ENCODE measurements around the gene ALKBH8. TPM values are rescaled to one million over a fixed set of nuclear protein-coding genes. Genes with fewer than 3 reads are reported as not detected.

The ALKBH8 gene
- total RNA-seq, 2 experiments from 2014 or later: 6.5 to 7.7 TPM

DNA sequence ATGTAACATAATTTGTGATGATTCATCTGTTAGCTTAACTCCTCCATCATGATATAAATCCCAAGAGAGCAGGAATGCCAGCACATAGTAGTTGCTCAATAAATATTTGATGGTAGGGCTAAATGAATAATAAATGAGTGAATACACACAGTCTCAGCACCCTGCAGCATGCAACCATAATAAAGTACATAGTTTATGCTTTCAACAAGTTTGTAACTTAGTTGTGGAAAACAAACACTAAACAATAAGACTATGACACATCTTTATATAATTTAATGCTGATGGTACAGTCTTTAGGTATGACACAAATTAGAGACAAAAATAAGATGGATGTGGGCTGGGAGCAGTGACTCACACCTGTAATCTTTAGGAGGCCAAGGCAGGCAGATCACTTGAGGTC is 3.8 kb downstream of the ALKBH8 start:
- no peak overlapping the region for H3K4me3 ChIP-seq (ENCODE audit: low read length)
- ATAC-seq (ENCODE audit: poor library complexity) (no peak), DNase-seq (no peak)
- Mint-ChIP-seq H3K36me3 (ENCODE audit: low read depth) (peaks cover 51% of the 10 kb centered on the region), H3K4me3 (no peak overlapping the region), H3K4me1 (ENCODE audit: low read depth) (peaks cover 52% of the 10 kb centered on the region), H3K27ac (no peak overlapping the region), H3K27me3 (no peaks in the 10 kb centered on the region), H3K9me3 (no peaks in the 10 kb centered on the region)
- H3K9me3 ChIP-seq (ENCODE audit: control insufficient read depth in 1 of 2, insufficient read depth in 1 of 2, low read length in 2 of 2): no peaks in the 10 kb centered on the region
- peaks cover 22% of the 10 kb centered on the region for H3K36me3 ChIP-seq (ENCODE audit: insufficient read depth, low read length)
- no peak overlapping the region for H3K27ac ChIP-seq (ENCODE audit: low read depth in 1 of 2, low read length in 2 of 2)
- H3K4me1 ChIP-seq (ENCODE audit: insufficient read depth, low read length): peaks cover 16% of the 10 kb centered on the region
- no peak for TF ChIP-seq CTCF (IDR thresholded peaks at IDR 0.05)
- H3K27me3 ChIP-seq (ENCODE audit: control insufficient read depth in 1 of 2, insufficient read depth in 2 of 2, low read length in 2 of 2): no peaks in the 10 kb centered on the region
- CTCF ChIA-PET: no interaction called here
- intact Hi-C loops (cut with DNase I, micrococcal nuclease): loop anchor here (5.0 to 10.0 kb wide), 3 partner anchors 211 to 906 kb away; partner anchors contain the start of gene C11orf65 (in 1 of the 2)
- POLR2A ChIA-PET: no interaction called here

GRCh38 chr11:107550304-107550703 is 15.2 kb downstream of the ALKBH8 start:
- ATAC-seq (ENCODE audit: poor library complexity) (no peak), DNase-seq (no peak)
- ChIA-PET CTCF (interaction anchor here (0.7 to 1.6 kb wide), 4 partner anchors 8 to 13 kb away, joined by 3 to 12 read pairs (median 5); no protein-coding TSS in a partner anchor), POLR2A (interaction anchor here (1.6 kb wide), 1 partner anchor 93 kb away, joined by 8 read pairs; the partner anchor contains the start of gene CWF19L2)
- H3K27me3 ChIP-seq (ENCODE audit: control insufficient read depth in 1 of 2, insufficient read depth in 2 of 2, low read length in 2 of 2): no peaks in the 10 kb centered on the region
- no peak overlapping the region for H3K4me3 ChIP-seq (ENCODE audit: low read length)
- H3K4me1 ChIP-seq (ENCODE audit: insufficient read depth, low read length): no peaks in the 10 kb centered on the region
- Mint-ChIP-seq H3K27ac (no peak overlapping the region), H3K27me3 (no peaks in the 10 kb centered on the region), H3K9me3 (no peaks in the 10 kb centered on the region), H3K36me3 (ENCODE audit: low read depth) (peaks cover 77% of the 10 kb centered on the region), H3K4me1 (ENCODE audit: low read depth) (peaks cover 4% of the 10 kb centered on the region), H3K4me3 (no peak overlapping the region)
- peaks cover 52% of the 10 kb centered on the region for H3K36me3 ChIP-seq (ENCODE audit: insufficient read depth, low read length)
- H3K27ac ChIP-seq (ENCODE audit: low read depth in 1 of 2, low read length in 2 of 2): no peak overlapping the region
- intact Hi-C loops (cut with DNase I, micrococcal nuclease): loop anchor here in 1 of 2 experiments (2.0 kb wide), 1 partner anchor 138 kb away; no protein-coding TSS in a partner anchor
- no peak for TF ChIP-seq CTCF (IDR thresholded peaks at IDR 0.05)
- H3K9me3 ChIP-seq (ENCODE audit: control insufficient read depth in 1 of 2, insufficient read depth in 1 of 2, low read length in 2 of 2): no peaks in the 10 kb centered on the region

GRCh38 chr11:107549954-107550285 is 15.6 kb downstream of the ALKBH8 start:
- Histone ChIP-seq H3K36me3 (ENCODE audit: insufficient read depth, low read length) (peaks cover 53% of the 10 kb centered on the region), H3K4me1 (ENCODE audit: insufficient read depth, low read length) (no peaks in the 10 kb centered on the region), H3K27ac (ENCODE audit: low read depth in 1 of 2, low read length in 2 of 2) (no peak overlapping the region), H3K27me3 (ENCODE audit: control insufficient read depth in 1 of 2, insufficient read depth in 2 of 2, low read length in 2 of 2) (no peaks in the 10 kb centered on the region), H3K9me3 (ENCODE audit: control insufficient read depth in 1 of 2, insufficient read depth in 1 of 2, low read length in 2 of 2) (no peaks in the 10 kb centered on the region), H3K4me3 (ENCODE audit: low read length) (no peak overlapping the region)
- Mint-ChIP-seq H3K9me3 (no peaks in the 10 kb centered on the region), H3K4me1 (ENCODE audit: low read depth) (peaks cover 4% of the 10 kb centered on the region), H3K27ac (no peak overlapping the region), H3K27me3 (no peaks in the 10 kb centered on the region), H3K4me3 (no peak overlapping the region), H3K36me3 (ENCODE audit: low read depth) (peaks cover 78% of the 10 kb centered on the region)
- ATAC-seq (ENCODE audit: poor library complexity): no peak
- no peak for DNase-seq
- no peak for TF ChIP-seq CTCF (IDR thresholded peaks at IDR 0.05)
- intact Hi-C loops (cut with DNase I, micrococcal nuclease): loop anchor here (1.0 to 5.0 kb wide), 4 partner anchors 15 to 347 kb away; partner anchors contain the start of gene ALKBH8 (in 1 of the 2)
- ChIA-PET POLR2A (interaction anchor here (1.6 kb wide), 1 partner anchor 92 kb away, joined by 8 read pairs; the partner anchor contains the start of gene CWF19L2), CTCF (interaction anchor here (1.2 to 1.6 kb wide), 3 partner anchors 8 to 59 kb away, joined by 3 to 12 read pairs (median 7); no protein-coding TSS in a partner anchor)

Measured in CD4-positive, alpha-beta T cell (primary cell).